Stimulated activated effector memory CD8-positive, alpha-beta T cell treated with anti-CD3 and anti-CD28 coated beads, Interleukin-12 subunit alpha, Interleukin-12 subunit beta, amount 100 ng/mL, for 72 hours (primary cell): ENCODE data around the gene MCF2L.

Source experiments
- ATAC-seq: fragments of 150-1000 bp; cut with Tn5 transposase; 2 replicates; pipeline ENCODE4 v1.10.0; 2021
- DNase-seq, 2 donors: peaks; one replicate each; pipeline ENCODE4 v3.0.0; 2021 to 2022; ENCODE audit warnings: low spot score in 2 of 2
- H3K27ac Mint-ChIP-seq: one replicate; pipeline ENCODE4 v1.8.0; 2022; ENCODE audit warnings: mild to moderate bottlenecking, mixed read lengths
- H3K36me3 Mint-ChIP-seq: one replicate; pipeline ENCODE4 v1.8.0; 2022; ENCODE audit warnings: mild to moderate bottlenecking, mixed read lengths
- H3K4me1 Mint-ChIP-seq: one replicate; pipeline ENCODE4 v1.8.0; 2022; ENCODE audit warnings: mixed read lengths
- H3K4me3 Mint-ChIP-seq: one replicate; pipeline ENCODE4 v1.8.0; 2022; ENCODE audit warnings: mild to moderate bottlenecking, mixed read lengths
- H3K9me3 Mint-ChIP-seq: one replicate; pipeline ENCODE4 v1.8.0; 2022; ENCODE audit warnings: mixed read lengths

Gene MCF2L

DNA sequence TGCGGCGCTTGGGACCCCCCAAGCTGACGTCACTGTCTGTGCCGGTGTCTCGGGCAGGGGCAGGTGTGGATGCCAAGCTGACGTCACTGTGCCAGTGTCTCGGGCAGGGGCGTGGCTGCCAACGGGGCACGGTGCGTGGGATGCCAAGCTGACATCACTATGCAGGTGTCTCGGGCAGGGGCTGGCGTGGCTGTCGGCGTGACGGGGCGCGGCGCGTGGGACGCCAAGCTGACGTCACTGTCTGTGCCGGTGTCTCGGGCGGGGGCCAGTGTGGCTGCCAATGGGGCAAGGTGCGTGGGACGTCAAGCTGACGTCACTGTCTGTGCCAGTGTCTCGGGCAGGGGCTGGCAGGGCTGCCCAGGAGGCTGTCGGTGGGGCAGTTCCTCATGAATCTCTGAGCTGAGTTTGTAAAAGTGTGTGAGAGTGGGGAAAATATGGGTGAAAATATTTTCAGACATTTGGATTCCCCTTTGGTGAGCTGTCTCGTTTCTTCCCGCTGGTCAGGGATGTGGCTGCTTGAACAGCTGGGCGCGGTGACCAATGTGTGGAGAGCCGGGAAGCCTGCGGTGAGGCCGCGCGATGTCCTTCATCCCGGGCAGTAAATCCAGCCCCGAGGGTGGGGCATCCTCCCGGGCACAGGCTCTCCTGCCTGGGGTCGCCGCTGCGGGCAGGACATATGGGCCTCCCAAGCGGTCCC, 25.2 kb downstream of the MCF2L start:
- no peak for ATAC-seq
- Mint-ChIP-seq H3K4me3 (no peak overlapping the region), H3K27ac (no peak overlapping the region), H3K9me3 (no peaks in the 10 kb centered on the region), H3K36me3 (peaks cover 5% of the 10 kb centered on the region), H3K4me1 (no peaks in the 10 kb centered on the region)
- DNase-seq: no peak

GRCh38 chr13:112994781-112995355, 25.9 kb downstream of the MCF2L start:
- peaks cover 4% of the 10 kb centered on the region for H3K36me3 Mint-ChIP-seq
- no peaks in the 10 kb centered on the region for H3K4me1 Mint-ChIP-seq
- no peak for DNase-seq
- no peak for ATAC-seq
- no peak overlapping the region for H3K27ac Mint-ChIP-seq
- H3K9me3 Mint-ChIP-seq: no peaks in the 10 kb centered on the region
- H3K4me3 Mint-ChIP-seq: no peak overlapping the region

DNA sequence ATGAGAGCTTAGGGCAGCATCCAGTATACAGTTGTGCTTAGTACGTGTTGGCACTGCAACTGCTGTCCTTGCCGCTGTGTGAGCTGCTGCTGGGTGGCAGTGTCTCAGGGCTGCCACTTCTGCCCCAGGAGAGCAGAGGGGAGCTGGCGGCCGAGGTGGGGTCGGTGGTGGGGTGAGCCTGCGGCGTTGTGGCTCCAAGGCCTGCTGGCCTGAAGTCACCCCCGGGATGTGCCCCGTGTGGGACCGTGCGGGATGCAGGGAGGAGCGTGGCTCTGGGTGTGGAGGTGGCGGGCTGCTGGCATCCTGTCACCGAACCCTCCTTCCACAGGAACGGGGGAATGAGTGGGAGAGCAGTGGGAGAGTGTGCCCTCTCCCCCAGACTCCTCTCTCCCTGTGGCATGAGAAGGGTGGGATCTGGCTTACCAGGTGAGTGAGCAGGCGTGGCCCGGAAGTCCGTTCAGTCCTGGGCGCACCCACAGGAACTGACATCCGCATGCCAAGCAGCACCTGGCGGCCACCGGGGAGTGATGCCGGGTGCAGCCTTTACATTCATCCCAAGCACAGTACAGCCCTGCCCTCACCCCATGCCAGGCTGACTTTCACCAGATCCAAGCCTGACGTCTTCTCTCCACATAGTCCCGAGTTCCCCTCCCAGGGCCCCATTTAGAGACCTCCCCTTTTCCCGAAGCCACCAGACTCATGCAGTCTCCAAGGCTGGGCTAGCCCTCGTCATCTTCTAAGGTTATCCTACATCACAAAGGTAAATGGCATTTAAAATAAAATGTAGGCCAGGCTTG, 26.6 kb downstream of the MCF2L start:
- no peak for ATAC-seq
- H3K27ac Mint-ChIP-seq: no peak overlapping the region
- no peaks in the 10 kb centered on the region for H3K9me3 Mint-ChIP-seq
- no peak for DNase-seq
- H3K36me3 Mint-ChIP-seq: no peaks in the 10 kb centered on the region
- H3K4me1 Mint-ChIP-seq: no peaks in the 10 kb centered on the region
- H3K4me3 Mint-ChIP-seq: no peak overlapping the region

- Mint-ChIP-seq H3K27ac (no peak overlapping the region), H3K4me3 (no peak overlapping the region), H3K36me3 (no peaks in the 10 kb centered on the region), H3K9me3 (no peaks in the 10 kb centered on the region), H3K4me1 (no peaks in the 10 kb centered on the region)
- DNase-seq (no peak), ATAC-seq (no peak)
Measured at GRCh38 chr13:112996671-112997091, 27.7 kb downstream of the MCF2L start.

GRCh38 chr13:112997188-112998130, 28.4 kb downstream of the MCF2L start:
- Mint-ChIP-seq H3K27ac (no peak overlapping the region), H3K9me3 (no peaks in the 10 kb centered on the region), H3K4me1 (no peaks in the 10 kb centered on the region), H3K36me3 (no peaks in the 10 kb centered on the region), H3K4me3 (no peak overlapping the region)
- DNase-seq: no peak
- no peak for ATAC-seq

DNA sequence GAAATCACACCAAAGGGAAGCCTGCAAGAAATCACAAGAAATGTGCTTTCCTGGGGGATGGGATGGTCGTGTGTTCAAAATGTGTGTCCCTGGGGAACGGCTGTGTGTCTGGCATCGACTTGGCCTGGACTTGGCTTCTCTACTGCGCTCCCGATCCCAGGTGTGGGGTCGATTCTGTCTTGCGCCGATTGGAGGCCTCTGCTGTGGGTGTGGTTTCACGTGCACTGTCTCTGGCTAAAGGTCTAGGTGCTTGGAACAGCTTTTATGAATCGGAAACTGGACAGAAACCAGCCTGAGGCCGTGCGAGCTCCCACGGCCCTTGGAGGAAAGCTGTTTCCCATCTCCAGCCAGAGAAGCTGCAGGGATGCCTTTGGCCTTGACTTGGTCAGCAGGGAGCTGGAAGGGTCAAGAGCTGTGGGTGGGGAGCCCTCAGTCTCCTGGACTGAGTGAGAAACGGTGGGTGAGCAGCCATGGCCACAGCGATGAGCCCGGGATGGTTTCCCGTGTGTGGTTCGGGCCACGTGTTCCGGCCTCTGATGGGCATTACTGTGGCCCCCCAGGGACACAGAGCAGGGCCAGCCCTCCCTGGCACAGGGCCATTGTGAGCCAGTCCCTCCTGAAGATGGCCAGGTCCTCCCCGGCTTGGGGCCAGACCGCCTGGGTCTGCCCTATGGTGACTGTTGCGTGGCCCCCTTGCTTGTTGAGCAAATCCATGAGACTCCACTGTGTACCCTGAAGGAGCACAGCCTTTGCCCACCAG, 29.7 kb downstream of the MCF2L start:
- no peak overlapping the region for H3K4me3 Mint-ChIP-seq
- H3K36me3 Mint-ChIP-seq: no peaks in the 10 kb centered on the region
- ATAC-seq (no peak), DNase-seq (no peak)
- H3K4me1 Mint-ChIP-seq: no peaks in the 10 kb centered on the region
- no peak overlapping the region for H3K27ac Mint-ChIP-seq
- H3K9me3 Mint-ChIP-seq: no peaks in the 10 kb centered on the region

DNA sequence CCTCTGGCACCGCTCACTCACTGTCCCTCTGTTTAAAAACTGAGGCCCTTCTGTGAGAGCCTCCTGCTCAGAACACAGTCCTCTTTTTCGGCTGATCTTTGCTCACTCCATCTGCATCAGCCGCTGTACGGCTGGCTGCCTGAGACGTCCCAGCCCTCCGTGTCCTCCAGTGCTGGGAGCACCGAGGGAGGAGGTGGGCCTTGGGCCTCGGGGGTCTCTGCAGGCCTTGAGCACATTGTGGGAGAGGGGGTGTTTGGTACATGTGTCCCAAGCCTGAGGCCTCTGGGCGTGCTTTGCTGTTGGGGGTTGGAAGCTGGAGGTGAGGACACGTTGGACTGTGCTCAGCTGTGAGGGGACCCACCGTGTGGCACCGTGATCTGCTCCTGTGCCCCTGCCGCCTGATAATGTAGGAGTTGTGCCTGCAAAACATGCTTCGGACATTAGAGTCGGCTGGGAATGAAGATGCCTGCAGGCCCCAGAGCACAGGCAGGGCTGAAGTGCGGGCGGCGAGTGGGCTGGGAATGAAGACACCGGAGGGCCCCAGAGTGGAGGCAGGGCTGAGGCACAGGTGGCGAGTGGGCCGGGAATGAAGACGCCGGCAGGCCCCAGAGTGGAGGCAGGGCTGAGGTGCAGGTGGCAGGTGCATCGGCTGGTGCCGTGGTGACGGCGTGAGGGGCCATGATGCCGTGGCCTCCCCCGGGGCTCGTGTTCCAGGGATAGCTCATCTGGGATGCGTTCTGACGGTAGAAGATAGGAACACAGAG, 30.6 kb downstream of the MCF2L start:
- peaks cover 5% of the 10 kb centered on the region for H3K4me1 Mint-ChIP-seq
- H3K4me3 Mint-ChIP-seq: no peak overlapping the region
- peaks cover 2% of the 10 kb centered on the region for H3K36me3 Mint-ChIP-seq
- DNase-seq (no peak), ATAC-seq (no peak)
- H3K9me3 Mint-ChIP-seq: no peaks in the 10 kb centered on the region
- no peak overlapping the region for H3K27ac Mint-ChIP-seq

- H3K27ac Mint-ChIP-seq: no peak overlapping the region
- DNase-seq (no peak), ATAC-seq (no peak)
- H3K4me1 Mint-ChIP-seq: peaks cover 15% of the 10 kb centered on the region
- H3K9me3 Mint-ChIP-seq: no peaks in the 10 kb centered on the region
- no peak overlapping the region for H3K4me3 Mint-ChIP-seq
- peaks cover 11% of the 10 kb centered on the region for H3K36me3 Mint-ChIP-seq
Measured at GRCh38 chr13:113000575-113000974, 31.6 kb downstream of the MCF2L start.

- peaks cover 24% of the 10 kb centered on the region for H3K4me1 Mint-ChIP-seq
- no peak overlapping the region for H3K4me3 Mint-ChIP-seq
- H3K27ac Mint-ChIP-seq: no peak overlapping the region
- ATAC-seq (peak; percentile 15), DNase-seq (no peak)
- peaks cover 14% of the 10 kb centered on the region for H3K36me3 Mint-ChIP-seq
- H3K9me3 Mint-ChIP-seq: no peaks in the 10 kb centered on the region
Measured at GRCh38 chr13:113001241-113002140, 32.5 kb downstream of the MCF2L start.

DNA sequence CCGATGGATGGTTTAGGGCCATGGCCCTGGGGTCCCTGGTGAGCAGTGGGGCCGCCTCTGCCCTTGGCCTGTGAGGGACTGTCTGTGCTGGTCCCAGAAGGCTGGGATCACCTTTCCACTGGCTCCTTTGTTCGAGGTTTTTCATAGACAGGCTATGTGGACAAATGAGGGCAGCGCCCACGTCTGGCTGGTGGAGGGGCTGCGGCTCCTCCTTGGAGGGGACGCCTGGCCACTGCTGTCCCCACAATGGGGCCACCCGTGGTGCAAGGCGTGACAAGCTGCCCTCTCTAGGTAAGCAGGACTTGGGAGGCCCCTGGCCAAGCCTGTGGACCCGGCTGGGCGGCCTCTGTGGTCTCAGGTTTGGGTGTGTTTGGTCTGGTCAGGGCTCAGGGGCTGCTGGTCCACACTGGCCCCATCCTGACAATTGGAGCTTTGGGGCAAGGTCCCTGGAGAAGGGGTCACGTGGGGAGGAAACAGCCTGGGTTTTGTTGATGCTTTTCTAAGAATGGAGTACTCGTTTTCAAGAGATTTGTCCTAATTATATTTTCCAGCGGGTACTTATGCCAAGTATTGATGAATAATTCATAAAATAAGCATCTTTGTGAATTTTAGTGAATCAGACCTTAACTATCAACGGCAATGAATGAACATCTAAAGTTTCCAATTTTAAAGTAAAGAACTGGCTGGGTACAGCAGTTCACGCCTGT, 33.3 kb downstream of the MCF2L start:
- H3K36me3 Mint-ChIP-seq: peaks cover 14% of the 10 kb centered on the region
- no peak overlapping the region for H3K27ac Mint-ChIP-seq
- ATAC-seq: no peak
- DNase-seq: no peak
- H3K4me3 Mint-ChIP-seq: no peak overlapping the region
- H3K4me1 Mint-ChIP-seq: peaks cover 24% of the 10 kb centered on the region
- no peaks in the 10 kb centered on the region for H3K9me3 Mint-ChIP-seq

DNA sequence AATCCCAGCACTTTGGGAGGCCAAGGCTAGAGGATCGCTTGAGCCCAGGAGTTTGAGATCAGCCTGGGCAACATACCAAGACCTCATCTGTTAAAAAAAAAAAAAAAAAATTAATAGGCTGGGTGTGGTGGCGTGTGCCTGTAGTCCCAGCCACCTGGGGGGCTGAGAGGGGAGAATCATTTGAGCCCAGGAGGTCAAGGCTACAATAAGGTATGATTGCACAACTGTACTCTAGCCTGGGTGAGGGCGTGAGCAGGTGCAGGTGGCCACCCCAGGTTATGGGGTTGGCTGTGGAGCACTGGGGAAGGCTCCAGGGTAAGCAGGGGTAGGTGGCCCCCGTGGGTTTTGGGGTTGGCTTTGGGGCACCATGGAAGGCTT, 33.9 kb downstream of the MCF2L start:
- Mint-ChIP-seq H3K4me3 (no peak overlapping the region), H3K36me3 (peaks cover 14% of the 10 kb centered on the region), H3K9me3 (no peaks in the 10 kb centered on the region), H3K27ac (no peak overlapping the region), H3K4me1 (peaks cover 24% of the 10 kb centered on the region)
- DNase-seq: no peak
- ATAC-seq: no peak

DNA sequence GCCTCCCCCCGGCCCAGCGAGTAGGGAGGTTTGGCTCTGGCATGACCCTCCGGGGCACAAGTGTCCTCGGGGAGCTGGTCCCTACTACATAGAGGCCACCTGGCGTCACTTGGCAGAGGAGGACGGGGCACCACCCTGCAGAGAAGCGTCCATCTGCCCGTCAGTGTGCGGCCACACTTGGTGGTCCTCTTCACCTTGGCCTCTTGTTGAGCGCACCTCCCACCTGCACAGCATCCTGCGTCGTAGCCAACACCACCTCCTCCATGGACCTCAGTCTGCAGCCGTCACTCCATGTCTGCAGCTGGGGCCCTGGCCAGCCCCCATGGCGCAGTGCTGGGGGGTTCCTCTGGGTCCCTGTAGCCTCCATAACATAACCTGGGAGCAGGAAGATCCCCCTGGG, 35.1 kb downstream of the MCF2L start:
- Mint-ChIP-seq H3K9me3 (no peaks in the 10 kb centered on the region), H3K27ac (peak overlapping the region; percentile 97), H3K4me1 (peaks cover 24% of the 10 kb centered on the region), H3K4me3 (no peak overlapping the region), H3K36me3 (peaks cover 14% of the 10 kb centered on the region)
- DNase-seq (no peak), ATAC-seq (no peak)
